T-helper 2 cell treated with Interferon-gamma antibody and Interleukin-4, amounts not matched to agents 5 μg/mL and 100 μg/mL, for 36 hours (primary cell): ENCODE results near the gene NUP160.
"Not testable (repeated sequence)": the region's sequence is repeated elsewhere in the genome, so short reads cannot be mapped to it uniquely, and the experiment has no call there.

Experiments
- DNase-seq: peaks from one replicate; pipeline ENCODE4 v3.0.0; 2021; ENCODE audit warnings: low spot score
- H3K27ac Mint-ChIP-seq: one replicate; pipeline ENCODE4 v1.8.0; 2021; ENCODE audit warnings: mild to moderate bottlenecking, mixed read lengths
- H3K27me3 Mint-ChIP-seq: one replicate; pipeline ENCODE4 v1.8.0; 2021; ENCODE audit warnings: low read depth, mixed read lengths
- H3K36me3 Mint-ChIP-seq: one replicate; pipeline ENCODE4 v1.8.0; 2021; ENCODE audit warnings: low read depth, mixed read lengths
- H3K4me1 Mint-ChIP-seq: one replicate; pipeline ENCODE4 v1.8.0; 2021; ENCODE audit warnings: low read depth, mixed read lengths
- H3K4me3 Mint-ChIP-seq: one replicate; pipeline ENCODE4 v1.8.0; 2022; ENCODE audit warnings: mild to moderate bottlenecking, moderate library complexity, mixed read lengths
- H3K9me3 Mint-ChIP-seq: one replicate; pipeline ENCODE4 v1.8.0; 2021; ENCODE audit warnings: mixed read lengths

NUP160 gene

GRCh38 chr11:47750725-47751124 lies 97.4 kb downstream of the NUP160 start:
- H3K9me3 Mint-ChIP-seq, result no peaks in the 10 kb centered on the region
- H3K4me3 Mint-ChIP-seq, result no peak overlapping the region
- DNase-seq, result no peak
- no peaks in the 10 kb centered on the region for H3K27me3 Mint-ChIP-seq
- H3K27ac Mint-ChIP-seq, result peak overlapping the region; percentile 15
- no peaks in the 10 kb centered on the region for H3K4me1 Mint-ChIP-seq
- peaks cover 51% of the 10 kb centered on the region for H3K36me3 Mint-ChIP-seq

- not testable (repeated sequence) for H3K27me3 Mint-ChIP-seq, H3K4me3 Mint-ChIP-seq, H3K27ac Mint-ChIP-seq
Observed at GRCh38 chr11:47742494-47742893, 105.7 kb downstream of the NUP160 start.

GRCh38 chr11:47737817-47738216 lies 110.3 kb downstream of the NUP160 start:
- H3K36me3 Mint-ChIP-seq, result peaks cover 54% of the 10 kb centered on the region

More at GRCh38 chr11:47742494-47742893, 105.7 kb downstream of the NUP160 start:
- H3K36me3 Mint-ChIP-seq, result peaks cover 53% of the 10 kb centered on the region
- not testable (repeated sequence) for DNase-seq, H3K9me3 Mint-ChIP-seq, H3K4me1 Mint-ChIP-seq

GRCh38 chr11:47732271-47732670 lies 115.9 kb downstream of the NUP160 start:
- Mint-ChIP-seq H3K36me3 (peaks cover 76% of the 10 kb centered on the region), H3K4me1 (peaks cover 2% of the 10 kb centered on the region), H3K27ac (no peak overlapping the region), H3K27me3 (no peaks in the 10 kb centered on the region), H3K4me3 (no peak overlapping the region), H3K9me3 (no peaks in the 10 kb centered on the region)
- no peak for DNase-seq

More at GRCh38 chr11:47737817-47738216, 110.3 kb downstream of the NUP160 start:
- H3K9me3 Mint-ChIP-seq, H3K27me3 Mint-ChIP-seq, H3K27ac Mint-ChIP-seq, H3K4me1 Mint-ChIP-seq, DNase-seq, H3K4me3 Mint-ChIP-seq: not testable (repeated sequence)

- Mint-ChIP-seq H3K4me3 (no peak overlapping the region), H3K4me1 (peaks cover 2% of the 10 kb centered on the region), H3K36me3 (peaks cover 70% of the 10 kb centered on the region), H3K9me3 (no peaks in the 10 kb centered on the region), H3K27ac (peak overlapping the region; percentile 22), H3K27me3 (no peaks in the 10 kb centered on the region)
- DNase-seq, result no peak
Observed at GRCh38 chr11:47731475-47731874, 116.7 kb downstream of the NUP160 start.
